ENCODE measurements around the gene C2orf66.

The C2orf66 gene

DNA sequence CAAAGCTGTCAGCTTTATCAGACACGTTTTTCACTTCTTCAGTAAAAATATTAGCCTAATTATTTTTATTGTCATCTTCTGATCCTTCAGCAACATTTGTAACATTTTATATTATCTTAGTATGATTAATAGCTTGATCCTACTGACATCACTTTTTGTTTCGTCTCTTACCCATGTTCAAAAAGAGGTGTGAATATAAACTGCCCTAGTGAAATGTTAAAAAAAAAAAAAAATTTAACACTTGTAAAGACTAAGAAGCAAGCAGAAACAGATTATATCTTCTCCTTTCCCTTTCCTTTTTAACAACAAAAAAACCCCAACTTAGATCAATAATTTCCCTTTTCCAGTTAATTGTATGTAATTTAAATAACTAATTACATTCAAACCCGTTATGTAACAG, 36.2 kb upstream of the C2orf66 start:
- peaks cover 5% of the 10 kb centered on the region; the same call in 1 of the 2 replicates for H3F3A ChIP-seq (ENCODE audit: insufficient read depth)
- no peak overlapping the region for H3K9ac ChIP-seq (ENCODE audit: low read length)
- H3K9me2 ChIP-seq (replicated peaks; ENCODE audit: insufficient read depth, low read length) = no peaks in the 10 kb centered on the region
- TF ChIP-seq, protein P1, sequence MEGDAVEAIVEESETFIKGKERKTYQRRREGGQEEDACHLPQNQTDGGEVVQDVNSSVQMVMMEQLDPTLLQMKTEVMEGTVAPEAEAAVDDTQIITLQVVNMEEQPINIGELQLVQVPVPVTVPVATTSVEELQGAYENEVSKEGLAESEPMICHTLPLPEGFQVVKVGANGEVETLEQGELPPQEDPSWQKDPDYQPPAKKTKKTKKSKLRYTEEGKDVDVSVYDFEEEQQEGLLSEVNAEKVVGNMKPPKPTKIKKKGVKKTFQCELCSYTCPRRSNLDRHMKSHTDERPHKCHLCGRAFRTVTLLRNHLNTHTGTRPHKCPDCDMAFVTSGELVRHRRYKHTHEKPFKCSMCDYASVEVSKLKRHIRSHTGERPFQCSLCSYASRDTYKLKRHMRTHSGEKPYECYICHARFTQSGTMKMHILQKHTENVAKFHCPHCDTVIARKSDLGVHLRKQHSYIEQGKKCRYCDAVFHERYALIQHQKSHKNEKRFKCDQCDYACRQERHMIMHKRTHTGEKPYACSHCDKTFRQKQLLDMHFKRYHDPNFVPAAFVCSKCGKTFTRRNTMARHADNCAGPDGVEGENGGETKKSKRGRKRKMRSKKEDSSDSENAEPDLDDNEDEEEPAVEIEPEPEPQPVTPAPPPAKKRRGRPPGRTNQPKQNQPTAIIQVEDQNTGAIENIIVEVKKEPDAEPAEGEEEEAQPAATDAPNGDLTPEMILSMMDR (IDR thresholded peaks at IDR 0.05; ENCODE audit: insufficient read depth, low read length, poor library complexity, severe bottlenecking) = no peak
- no peak for TF ChIP-seq EZH2phosphoT487 (conservative IDR thresholded peaks at IDR 0.05; ENCODE audit: low read length)
- no peak overlapping the region for H2AFZ ChIP-seq (ENCODE audit: low read depth, low read length, severe bottlenecking)
- H3K36me3 ChIP-seq (ENCODE audit: low read length) = peaks cover 15% of the 10 kb centered on the region; the same call in 1 of the 2 replicates
- H3K27me3 ChIP-seq (ENCODE audit: low read length) = no peaks in the 10 kb centered on the region
- no peak overlapping the region for H3K27ac ChIP-seq (ENCODE audit: low read depth, low read length)
- no peaks in the 10 kb centered on the region for H3K9me3 ChIP-seq (ENCODE audit: insufficient read depth, low read length)
- H3K79me2 ChIP-seq (ENCODE audit: insufficient read depth, low read length) = no peaks in the 10 kb centered on the region
- H3K4me2 ChIP-seq (ENCODE audit: low read depth, low read length, poor library complexity, severe bottlenecking) = no peak overlapping the region
- H3K4me3 ChIP-seq (ENCODE audit: insufficient read depth, low read length, poor library complexity, severe bottlenecking) = no peak overlapping the region
- 0 out of 2 replicates have a peak, but pooled peaks cover 3% of the 10 kb centered on the region for H4K20me1 ChIP-seq (ENCODE audit: low read depth, low read length)

DNA sequence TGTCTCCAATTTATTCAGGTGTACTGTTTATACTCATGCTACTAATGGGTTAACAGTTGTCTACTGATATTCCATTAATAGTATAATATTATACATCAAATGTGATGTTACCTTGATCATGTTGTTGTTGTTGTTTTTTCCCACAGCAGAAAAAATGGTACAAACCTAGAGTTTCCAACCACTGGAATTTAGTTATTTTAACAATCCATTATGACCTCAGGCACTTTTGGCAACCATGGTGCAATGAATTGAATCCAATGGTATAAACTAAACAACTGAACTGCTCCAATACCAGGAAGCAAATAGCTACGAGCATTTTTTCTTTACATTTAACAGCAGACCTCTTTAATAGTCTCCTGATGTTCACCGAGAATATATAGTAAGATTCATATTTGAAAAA, 31.0 kb upstream of the C2orf66 start:
- no peaks in the 10 kb centered on the region for H3K9me3 ChIP-seq (ENCODE audit: insufficient read depth, low read length)

DNA sequence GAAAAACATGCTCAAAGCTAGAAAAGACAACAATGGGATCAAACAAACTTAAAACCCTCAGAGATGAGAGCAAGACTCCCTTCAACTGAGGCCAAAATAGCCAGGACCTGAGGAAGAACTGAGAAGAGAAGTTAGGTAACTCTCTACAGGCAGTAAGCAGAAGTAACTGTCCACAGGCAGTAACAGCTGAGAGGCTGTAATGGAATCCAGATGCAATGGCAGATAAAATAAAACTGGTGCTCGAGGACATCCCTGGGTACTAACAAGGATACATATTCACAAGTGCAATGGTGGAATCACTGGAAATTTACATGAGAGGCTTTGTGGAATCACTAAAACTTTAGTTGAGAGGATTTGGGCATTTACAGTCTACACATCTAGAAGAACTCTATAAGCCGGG, 30.4 kb upstream of the C2orf66 start:
- Histone ChIP-seq H3K9me2 (replicated peaks; ENCODE audit: insufficient read depth, low read length) (no peaks in the 10 kb centered on the region), H3F3A (ENCODE audit: insufficient read depth) (0 out of 2 replicates have a peak, but pooled peaks cover 3% of the 10 kb centered on the region), H3K36me3 (ENCODE audit: low read length) (peaks cover 9% of the 10 kb centered on the region; the same call in 1 of the 2 replicates), H3K9me3 (ENCODE audit: insufficient read depth, low read length) (no peaks in the 10 kb centered on the region), H2AFZ (ENCODE audit: low read depth, low read length, severe bottlenecking) (no peak overlapping the region), H3K27ac (ENCODE audit: low read depth, low read length) (no peak overlapping the region), H3K4me3 (ENCODE audit: insufficient read depth, low read length, poor library complexity, severe bottlenecking) (no peak overlapping the region), H3K4me2 (ENCODE audit: low read depth, low read length, poor library complexity, severe bottlenecking) (no peak overlapping the region), H3K27me3 (ENCODE audit: low read length) (no peaks in the 10 kb centered on the region), H3K79me2 (ENCODE audit: insufficient read depth, low read length) (no peaks in the 10 kb centered on the region), H3K9ac (ENCODE audit: low read length) (no peak overlapping the region), H4K20me1 (ENCODE audit: low read depth, low read length) (no peaks in the 10 kb centered on the region)
- no peak for TF ChIP-seq EZH2phosphoT487 (conservative IDR thresholded peaks at IDR 0.05; ENCODE audit: low read length)

More for the DNA sequence above, 31.0 kb upstream of the C2orf66 start:
- no peaks in the 10 kb centered on the region for H4K20me1 ChIP-seq (ENCODE audit: low read depth, low read length)
- H3K27ac ChIP-seq (ENCODE audit: low read depth, low read length) = no peak overlapping the region
- no peaks in the 10 kb centered on the region for H3K79me2 ChIP-seq (ENCODE audit: insufficient read depth, low read length)
- H3K4me3 ChIP-seq (ENCODE audit: insufficient read depth, low read length, poor library complexity, severe bottlenecking) = no peak overlapping the region
- H2AFZ ChIP-seq (ENCODE audit: low read depth, low read length, severe bottlenecking) = no peak overlapping the region
- no peak overlapping the region for H3K4me2 ChIP-seq (ENCODE audit: low read depth, low read length, poor library complexity, severe bottlenecking)
- peaks cover 9% of the 10 kb centered on the region; the same call in 1 of the 2 replicates for H3K36me3 ChIP-seq (ENCODE audit: low read length)
- H3K27me3 ChIP-seq (ENCODE audit: low read length) = no peaks in the 10 kb centered on the region
- no peak overlapping the region for H3K9ac ChIP-seq (ENCODE audit: low read length)
- H3F3A ChIP-seq (ENCODE audit: insufficient read depth) = 0 out of 2 replicates have a peak, but pooled peaks cover 5% of the 10 kb centered on the region
- TF ChIP-seq, protein P1 (IDR thresholded peaks at IDR 0.05; ENCODE audit: insufficient read depth, low read length, poor library complexity, severe bottlenecking) = no peak
- no peaks in the 10 kb centered on the region for H3K9me2 ChIP-seq (replicated peaks; ENCODE audit: insufficient read depth, low read length)

DNA sequence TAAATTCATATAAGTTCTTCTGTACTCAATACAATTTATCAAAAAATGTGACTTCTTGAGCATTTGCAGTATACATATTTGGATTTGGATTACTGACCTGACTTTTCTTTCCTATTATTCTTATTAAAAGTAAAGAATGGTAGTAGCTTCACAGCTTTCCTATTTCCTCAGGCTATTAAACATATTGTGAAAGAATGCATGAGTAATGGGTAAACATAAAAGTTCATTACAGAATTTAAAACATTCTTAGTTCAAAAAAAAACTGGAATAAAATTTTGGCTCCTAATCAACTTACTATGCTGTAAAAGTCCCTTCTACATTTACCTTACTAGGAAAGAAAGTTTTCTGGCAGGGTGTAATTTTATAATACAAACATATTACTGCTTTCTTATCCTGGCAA, 27.3 kb upstream of the C2orf66 start:
- H3K9me3 ChIP-seq (ENCODE audit: insufficient read depth, low read length) = no peaks in the 10 kb centered on the region
- no peaks in the 10 kb centered on the region for H3K36me3 ChIP-seq (ENCODE audit: low read length)
- H4K20me1 ChIP-seq (ENCODE audit: low read depth, low read length) = no peaks in the 10 kb centered on the region
- H3K79me2 ChIP-seq (ENCODE audit: insufficient read depth, low read length) = no peaks in the 10 kb centered on the region
- H3K4me2 ChIP-seq (ENCODE audit: low read depth, low read length, poor library complexity, severe bottlenecking) = no peak overlapping the region
- no peak overlapping the region for H3K9ac ChIP-seq (ENCODE audit: low read length)
- no peak for TF ChIP-seq EZH2phosphoT487 (conservative IDR thresholded peaks at IDR 0.05; ENCODE audit: low read length)
- TF ChIP-seq, protein P1 (IDR thresholded peaks at IDR 0.05; ENCODE audit: insufficient read depth, low read length, poor library complexity, severe bottlenecking) = no peak
- H3K27ac ChIP-seq (ENCODE audit: low read depth, low read length) = no peak overlapping the region
- no peaks in the 10 kb centered on the region for H3K27me3 ChIP-seq (ENCODE audit: low read length)
- no peak overlapping the region for H2AFZ ChIP-seq (ENCODE audit: low read depth, low read length, severe bottlenecking)
- no peaks in the 10 kb centered on the region for H3F3A ChIP-seq (ENCODE audit: insufficient read depth)
- H3K4me3 ChIP-seq (ENCODE audit: insufficient read depth, low read length, poor library complexity, severe bottlenecking) = no peak overlapping the region
- H3K9me2 ChIP-seq (replicated peaks; ENCODE audit: insufficient read depth, low read length) = no peaks in the 10 kb centered on the region
